Ishikawa (cell line): Measurements from ENCODE around the gene WDR6.

Source experiments
- CEBPB ChIP-seq: IDR thresholded peaks from 2 replicates; pipeline ENCODE4 v1.6.1; 2012
- CREB1 ChIP-seq: IDR thresholded peaks from 2 replicates; pipeline ENCODE4 v1.6.1; 2012; ENCODE audit warnings: low read depth
- EGR1 ChIP-seq: IDR thresholded peaks from 2 replicates; pipeline ENCODE4 v1.6.1; 2012
- EP300 ChIP-seq: IDR thresholded peaks from 2 replicates; pipeline ENCODE4 v1.6.1; 2012; ENCODE audit warnings: borderline replicate concordance
- FOXM1 ChIP-seq: IDR thresholded peaks from 2 replicates; pipeline ENCODE4 v1.6.1; 2012; ENCODE audit warnings: low read depth, borderline replicate concordance
- NFIC ChIP-seq: IDR thresholded peaks from 2 replicates; pipeline ENCODE4 v1.6.1; 2012
- RAD21 ChIP-seq: IDR thresholded peaks from 2 replicates; pipeline ENCODE4 v1.6.1; 2012; ENCODE audit warnings: low read depth
- TAF1 ChIP-seq: IDR thresholded peaks from 2 replicates; pipeline ENCODE4 v1.6.1; 2012; ENCODE audit warnings: low read depth, mild to moderate bottlenecking
- TCF12 ChIP-seq: IDR thresholded peaks from 2 replicates; pipeline ENCODE4 v1.6.1; 2012; ENCODE audit warnings: low read depth
- TEAD4 ChIP-seq: IDR thresholded peaks from 2 replicates; pipeline ENCODE4 v1.6.1; 2012
- YY1 ChIP-seq: IDR thresholded peaks from 2 replicates; pipeline ENCODE4 v1.6.1; 2012; ENCODE audit warnings: low read depth
- ZBTB7A ChIP-seq: IDR thresholded peaks from 2 replicates; pipeline ENCODE4 v1.6.1; 2012; ENCODE audit warnings: low read depth
- TF ChIP-seq, protein P1 (sequence below): IDR thresholded peaks from 2 replicates; pipeline ENCODE4 v1.6.1; 2012; ENCODE audit warnings: low read depth, mild to moderate bottlenecking
- TF ChIP-seq, protein P2 (sequence below): IDR thresholded peaks from 2 replicates; pipeline ENCODE4 v1.6.1; 2012
- TF ChIP-seq, protein P3 (sequence below): IDR thresholded peaks from 2 replicates; pipeline ENCODE4 v1.6.1; 2012

The WDR6 gene

DNA sequence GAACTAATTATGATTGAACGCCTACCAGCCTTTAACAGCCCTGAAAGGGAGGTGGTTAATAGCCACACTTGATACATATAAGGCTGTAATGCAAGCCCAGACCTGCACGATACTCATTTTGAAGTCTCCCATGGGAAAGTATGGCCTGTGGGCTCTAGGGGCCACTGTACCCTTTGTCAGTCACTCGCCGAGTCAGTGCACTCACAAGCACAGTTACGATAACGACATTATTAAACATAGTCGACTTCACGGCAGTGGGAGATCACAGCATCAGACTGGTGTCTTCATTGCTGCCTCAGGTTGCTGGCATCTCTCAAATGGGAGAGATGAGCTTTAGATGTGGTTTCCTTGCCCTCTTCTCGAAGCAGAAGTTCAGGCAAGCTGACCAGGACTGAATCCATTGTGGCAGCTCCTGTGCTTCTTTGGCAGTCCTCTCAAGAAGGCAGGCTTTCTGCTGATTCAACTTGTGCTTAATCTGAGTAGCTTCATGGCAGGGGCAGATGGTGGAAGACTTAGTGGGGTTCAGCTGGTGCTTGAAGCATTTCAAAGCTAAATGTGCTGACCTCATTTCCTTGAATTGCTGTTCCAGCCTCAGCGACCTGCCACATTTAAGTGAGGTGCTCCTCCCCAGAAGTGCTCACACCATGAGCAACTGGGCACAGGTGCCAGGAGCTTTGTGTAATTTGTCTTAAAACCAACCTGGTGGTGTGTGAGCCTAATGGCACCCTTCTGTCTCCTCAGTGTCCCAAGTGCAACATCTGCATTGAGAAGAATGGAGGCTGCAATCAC lies 32.9 kb upstream of the WDR6 start:
- TF ChIP-seq ZBTB7A (no peak), RAD21 (no peak), YY1 (no peak), TEAD4 (no peak)
- TF ChIP-seq, protein P1, sequence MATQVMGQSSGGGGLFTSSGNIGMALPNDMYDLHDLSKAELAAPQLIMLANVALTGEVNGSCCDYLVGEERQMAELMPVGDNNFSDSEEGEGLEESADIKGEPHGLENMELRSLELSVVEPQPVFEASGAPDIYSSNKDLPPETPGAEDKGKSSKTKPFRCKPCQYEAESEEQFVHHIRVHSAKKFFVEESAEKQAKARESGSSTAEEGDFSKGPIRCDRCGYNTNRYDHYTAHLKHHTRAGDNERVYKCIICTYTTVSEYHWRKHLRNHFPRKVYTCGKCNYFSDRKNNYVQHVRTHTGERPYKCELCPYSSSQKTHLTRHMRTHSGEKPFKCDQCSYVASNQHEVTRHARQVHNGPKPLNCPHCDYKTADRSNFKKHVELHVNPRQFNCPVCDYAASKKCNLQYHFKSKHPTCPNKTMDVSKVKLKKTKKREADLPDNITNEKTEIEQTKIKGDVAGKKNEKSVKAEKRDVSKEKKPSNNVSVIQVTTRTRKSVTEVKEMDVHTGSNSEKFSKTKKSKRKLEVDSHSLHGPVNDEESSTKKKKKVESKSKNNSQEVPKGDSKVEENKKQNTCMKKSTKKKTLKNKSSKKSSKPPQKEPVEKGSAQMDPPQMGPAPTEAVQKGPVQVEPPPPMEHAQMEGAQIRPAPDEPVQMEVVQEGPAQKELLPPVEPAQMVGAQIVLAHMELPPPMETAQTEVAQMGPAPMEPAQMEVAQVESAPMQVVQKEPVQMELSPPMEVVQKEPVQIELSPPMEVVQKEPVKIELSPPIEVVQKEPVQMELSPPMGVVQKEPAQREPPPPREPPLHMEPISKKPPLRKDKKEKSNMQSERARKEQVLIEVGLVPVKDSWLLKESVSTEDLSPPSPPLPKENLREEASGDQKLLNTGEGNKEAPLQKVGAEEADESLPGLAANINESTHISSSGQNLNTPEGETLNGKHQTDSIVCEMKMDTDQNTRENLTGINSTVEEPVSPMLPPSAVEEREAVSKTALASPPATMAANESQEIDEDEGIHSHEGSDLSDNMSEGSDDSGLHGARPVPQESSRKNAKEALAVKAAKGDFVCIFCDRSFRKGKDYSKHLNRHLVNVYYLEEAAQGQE: no peak
- TF ChIP-seq, protein P2, sequence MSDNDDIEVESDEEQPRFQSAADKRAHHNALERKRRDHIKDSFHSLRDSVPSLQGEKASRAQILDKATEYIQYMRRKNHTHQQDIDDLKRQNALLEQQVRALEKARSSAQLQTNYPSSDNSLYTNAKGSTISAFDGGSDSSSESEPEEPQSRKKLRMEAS: no peak
- TF ChIP-seq, protein P3, sequence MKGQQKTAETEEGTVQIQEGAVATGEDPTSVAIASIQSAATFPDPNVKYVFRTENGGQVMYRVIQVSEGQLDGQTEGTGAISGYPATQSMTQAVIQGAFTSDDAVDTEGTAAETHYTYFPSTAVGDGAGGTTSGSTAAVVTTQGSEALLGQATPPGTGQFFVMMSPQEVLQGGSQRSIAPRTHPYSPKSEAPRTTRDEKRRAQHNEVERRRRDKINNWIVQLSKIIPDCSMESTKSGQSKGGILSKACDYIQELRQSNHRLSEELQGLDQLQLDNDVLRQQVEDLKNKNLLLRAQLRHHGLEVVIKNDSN: no peak

DNA sequence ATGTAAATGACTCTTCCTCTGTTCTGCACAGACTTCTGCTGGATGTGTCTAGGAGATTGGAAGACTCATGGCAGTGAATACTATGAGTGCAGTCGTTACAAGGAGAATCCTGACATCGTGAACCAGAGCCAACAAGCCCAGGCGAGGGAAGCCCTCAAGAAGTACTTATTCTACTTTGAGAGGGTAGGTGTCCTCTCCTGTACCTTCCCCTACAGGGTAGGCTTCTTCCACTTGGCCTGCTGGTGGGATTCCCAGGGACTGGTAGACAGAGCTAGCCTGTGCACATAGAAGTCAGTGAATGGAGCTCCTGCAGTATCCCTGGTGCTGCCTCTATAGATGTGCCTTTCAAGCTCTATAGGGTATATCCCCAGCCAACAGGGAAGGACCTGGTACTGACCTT lies 27.7 kb upstream of the WDR6 start:
- TF ChIP-seq ZBTB7A: no peak
- no peak for TF ChIP-seq TEAD4

DNA sequence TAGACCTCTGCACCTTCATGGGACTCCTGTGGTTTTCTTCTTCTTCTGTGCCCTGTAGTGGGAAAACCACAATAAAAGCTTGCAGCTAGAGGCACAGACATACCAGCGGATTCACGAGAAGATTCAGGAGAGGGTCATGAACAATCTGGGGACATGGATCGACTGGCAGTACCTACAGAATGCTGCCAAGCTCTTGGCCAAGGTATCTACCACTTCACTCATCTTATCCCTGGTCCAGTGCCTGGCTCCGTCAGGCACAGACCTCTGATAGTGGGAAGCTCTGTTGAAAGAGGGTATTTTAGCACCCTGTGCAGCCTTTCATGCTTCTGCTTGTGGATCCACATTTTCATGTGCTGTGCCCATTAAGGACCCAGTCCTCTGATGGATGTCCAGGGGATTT lies 26.9 kb upstream of the WDR6 start:
- TF ChIP-seq, protein P2: no peak
- TF ChIP-seq FOXM1: no peak
- no peak for TF ChIP-seq TCF12

DNA sequence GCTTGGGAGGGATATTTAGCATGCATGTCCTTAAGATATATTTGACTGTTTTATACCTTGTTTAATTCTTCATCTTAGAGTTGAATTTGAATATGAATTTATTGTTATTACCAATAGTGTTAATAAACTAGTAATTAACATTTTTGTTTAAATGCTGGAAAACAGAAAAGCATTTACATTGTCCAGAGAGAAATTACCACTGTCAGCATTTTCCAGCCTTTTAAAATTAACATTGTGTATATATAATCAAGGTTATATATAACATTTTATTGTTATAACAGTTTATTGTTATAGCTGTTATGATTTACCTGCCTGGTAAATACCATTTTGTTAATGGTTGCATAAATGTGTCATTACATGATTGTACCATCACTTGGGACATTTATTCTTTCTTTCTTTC lies 25.2 kb upstream of the WDR6 start:
- TF ChIP-seq ZBTB7A (no peak), TEAD4 (no peak), RAD21 (no peak), EGR1 (no peak), FOXM1 (no peak), EP300 (no peak), CEBPB (no peak), NFIC (no peak), YY1 (no peak), TAF1 (no peak), TCF12 (no peak)
- TF ChIP-seq, protein P2: no peak
- TF ChIP-seq, protein P1: no peak
- TF ChIP-seq, protein P3: no peak

DNA sequence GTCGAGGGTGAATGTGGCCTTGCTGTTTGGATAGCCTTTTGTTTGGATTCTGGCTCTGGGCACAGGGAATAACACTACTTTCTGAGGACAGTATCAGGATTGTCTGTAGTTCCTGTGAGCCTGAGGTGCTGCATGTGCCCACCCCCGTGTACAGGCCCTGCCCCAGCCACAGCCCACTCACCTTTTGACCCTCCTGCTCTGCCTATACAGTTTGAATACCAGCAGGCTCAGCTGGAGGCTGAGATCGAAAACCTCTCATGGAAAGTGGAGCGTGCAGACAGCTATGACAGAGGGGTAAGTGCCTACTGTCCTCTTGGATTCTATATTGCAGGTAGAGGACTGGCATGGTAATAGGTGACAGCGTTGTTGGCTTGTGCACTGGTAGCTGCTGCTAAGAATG lies 24.5 kb upstream of the WDR6 start:
- TF ChIP-seq EGR1 (no peak), TEAD4 (no peak), FOXM1 (no peak), YY1 (no peak), EP300 (no peak), CREB1 (no peak), TAF1 (no peak), TCF12 (no peak)
- TF ChIP-seq, protein P2: no peak
- TF ChIP-seq, protein P3: no peak
- TF ChIP-seq, protein P1: no peak
